HepG2 (cell line): Measurements from ENCODE around the gene NFIC. TPM values are rescaled to one million over a fixed set of nuclear protein-coding genes. Genes with fewer than 3 reads are reported as not detected.

Experiments used
- AGO1 ChIP-seq: fragments of 200-400 bp; formaldehyde crosslinking; IDR thresholded peaks from 2 replicates; pipeline ENCODE4 v1.6.1; 2017; ENCODE audit warnings: mild to moderate bottlenecking, low read depth, low read length, moderate library complexity; ENCODE audit not compliant: poor library complexity, severe bottlenecking
- ARNTL ChIP-seq: sonication (generic); formaldehyde crosslinking; IDR thresholded peaks from 2 replicates; pipeline ENCODE4 v1.4.0; 2020; ENCODE audit warnings: mild to moderate bottlenecking, missing genetic modification reagents
- FUBP1 ChIP-seq: sonication (generic); formaldehyde crosslinking; IDR thresholded peaks from 2 replicates; pipeline ENCODE4 v1.5.1; 2020; ENCODE audit warnings: missing genetic modification reagents, mild to moderate bottlenecking, borderline replicate concordance
- POLR2A ChIP-seq, 2 experiments: IDR thresholded peaks; 2 replicates each; pipeline ENCODE4 v1.6.1; 2011; ENCODE audit warnings: low read depth in 2 of 2, low read length in 2 of 2, mild to moderate bottlenecking in 1 of 2, moderate library complexity in 1 of 2; ENCODE audit not compliant: insufficient read depth in 1 of 2
- RBAK ChIP-seq: sonication (generic); formaldehyde crosslinking; IDR thresholded peaks from 2 replicates; pipeline ENCODE4 v1.5.1; 2020; ENCODE audit warnings: mild to moderate bottlenecking, missing genetic modification reagents
- RBFOX2 ChIP-seq: fragments of 200-400 bp; formaldehyde crosslinking; IDR thresholded peaks from 2 replicates; pipeline ENCODE4 v1.6.1; 2017; ENCODE audit warnings: low read depth, mild to moderate bottlenecking, low read length
- RNF219 ChIP-seq: sonication (generic); formaldehyde crosslinking; IDR thresholded peaks from 2 replicates; pipeline ENCODE4 v1.5.0; 2020; ENCODE audit warnings: mild to moderate bottlenecking, missing genetic modification reagents
- TBX2 ChIP-seq: sonication (generic); formaldehyde crosslinking; IDR thresholded peaks from 2 replicates; pipeline ENCODE4 v1.5.0; 2020; ENCODE audit warnings: missing genetic modification reagents, mild to moderate bottlenecking, borderline replicate concordance
- TCF7 ChIP-seq: sonication (generic); IDR thresholded peaks from 2 replicates; pipeline ENCODE4 v1.6.1; 2016; ENCODE audit warnings: antibody characterized with exemption, low read depth
- ZBTB25 ChIP-seq: IDR thresholded peaks from 2 replicates; pipeline ENCODE4 v1.6.1; 2018; ENCODE audit warnings: missing genetic modification reagents
- ZMYM2 ChIP-seq: sonication (generic); formaldehyde crosslinking; IDR thresholded peaks from 2 replicates; pipeline ENCODE4 v1.8.0; 2022; ENCODE audit warnings: mild to moderate bottlenecking, missing genetic modification reagents
- ZNF761 ChIP-seq: sonication (generic); formaldehyde crosslinking; conservative IDR thresholded peaks from 2 replicates; pipeline ENCODE4 v1.4.0; 2020; ENCODE audit warnings: mild to moderate bottlenecking, missing genetic modification reagents
- ZNF790 ChIP-seq: sonication (generic); formaldehyde crosslinking; IDR thresholded peaks from 2 replicates; pipeline ENCODE4 v1.8.0; 2022; ENCODE audit warnings: missing genetic modification reagents, mild to moderate bottlenecking, borderline replicate concordance
- polyA plus RNA-seq, 8 experiments: library from polyadenylated mRNA; depleted of rRNA in 3 of 8; stranded (reverse) in 7 of 8; unstranded in 1 of 8; fragments of >200 nt; fragmentation: Illumina TruSeq in 4 of 8; extraction: Trizol in 4 of 8; gene quantifications; 2 replicates each; pipeline versions ENCODE4 v1.2.1 to v1.2.3, GENCODE V29; 2011 to 2016; ENCODE audit warnings: low read depth in 4 of 8, missing spikeins in 1 of 8, mixed read lengths in 1 of 8; ENCODE audit not compliant: insufficient read depth in 1 of 8
- total RNA-seq, 5 experiments: library from RNA; depleted of rRNA; stranded (reverse); fragments of >200 nt; fragmentation: Illumina TruSeq; extraction: Trizol; gene quantifications; 2 replicates each; pipeline ENCODE4 v1.2.3, GENCODE V29; 2016; ENCODE audit warnings: low read depth in 1 of 5
- TF ChIP-seq, protein P1 (sequence below): sonication (generic); formaldehyde crosslinking; IDR thresholded peaks from 2 replicates; pipeline ENCODE4 v1.5.0; 2020; ENCODE audit warnings: mild to moderate bottlenecking, missing genetic modification reagents, borderline replicate concordance

Gene NFIC
- total and polyA plus RNA-seq, 2 of the 13 experiments (the other 11 are each of a cell fraction or from before 2014, with no cell fraction given): 1.3 to 2.5 TPM

DNA sequence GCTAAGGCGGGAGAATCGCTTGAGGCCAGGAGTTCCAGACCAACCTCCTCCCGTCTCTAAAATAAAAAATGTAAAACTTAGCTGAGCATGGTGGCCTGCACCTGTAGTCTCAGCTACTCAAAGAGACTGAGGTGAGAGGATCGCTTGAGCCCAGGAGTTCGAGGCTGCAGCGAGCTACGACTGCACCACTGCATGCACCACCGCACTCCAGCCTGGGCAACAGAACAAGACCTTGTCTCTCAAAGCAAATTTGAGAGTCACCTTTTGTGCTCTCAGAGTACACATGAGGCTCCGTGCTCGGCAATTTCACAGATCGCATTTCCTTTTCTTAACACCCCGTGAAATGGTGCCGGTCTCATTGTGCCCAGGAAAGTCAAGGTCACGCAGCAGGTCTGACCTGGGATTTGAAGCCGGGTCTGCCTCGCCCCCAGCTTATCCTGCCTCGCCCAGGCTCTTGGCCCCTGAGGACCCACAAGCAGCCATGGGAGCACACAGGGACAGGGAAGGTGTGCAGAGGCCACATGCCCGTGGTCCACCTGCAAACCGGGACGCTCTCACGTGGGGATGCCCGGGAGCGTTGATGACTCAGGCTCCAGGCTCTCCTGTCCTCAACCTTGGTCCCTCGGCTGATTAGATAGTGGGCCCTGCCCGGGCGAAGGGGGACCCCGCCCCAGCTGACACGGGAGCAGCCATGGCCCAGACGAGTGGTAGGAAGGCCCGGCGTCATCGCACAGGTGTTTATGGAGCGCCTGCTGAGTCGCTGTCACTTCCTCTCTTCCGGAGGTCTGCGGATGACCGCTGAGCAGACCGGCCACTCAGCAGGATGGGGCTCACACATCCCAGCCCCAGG lies 115.1 kb downstream of the NFIC start (continued):
- TF ChIP-seq, protein P1, sequence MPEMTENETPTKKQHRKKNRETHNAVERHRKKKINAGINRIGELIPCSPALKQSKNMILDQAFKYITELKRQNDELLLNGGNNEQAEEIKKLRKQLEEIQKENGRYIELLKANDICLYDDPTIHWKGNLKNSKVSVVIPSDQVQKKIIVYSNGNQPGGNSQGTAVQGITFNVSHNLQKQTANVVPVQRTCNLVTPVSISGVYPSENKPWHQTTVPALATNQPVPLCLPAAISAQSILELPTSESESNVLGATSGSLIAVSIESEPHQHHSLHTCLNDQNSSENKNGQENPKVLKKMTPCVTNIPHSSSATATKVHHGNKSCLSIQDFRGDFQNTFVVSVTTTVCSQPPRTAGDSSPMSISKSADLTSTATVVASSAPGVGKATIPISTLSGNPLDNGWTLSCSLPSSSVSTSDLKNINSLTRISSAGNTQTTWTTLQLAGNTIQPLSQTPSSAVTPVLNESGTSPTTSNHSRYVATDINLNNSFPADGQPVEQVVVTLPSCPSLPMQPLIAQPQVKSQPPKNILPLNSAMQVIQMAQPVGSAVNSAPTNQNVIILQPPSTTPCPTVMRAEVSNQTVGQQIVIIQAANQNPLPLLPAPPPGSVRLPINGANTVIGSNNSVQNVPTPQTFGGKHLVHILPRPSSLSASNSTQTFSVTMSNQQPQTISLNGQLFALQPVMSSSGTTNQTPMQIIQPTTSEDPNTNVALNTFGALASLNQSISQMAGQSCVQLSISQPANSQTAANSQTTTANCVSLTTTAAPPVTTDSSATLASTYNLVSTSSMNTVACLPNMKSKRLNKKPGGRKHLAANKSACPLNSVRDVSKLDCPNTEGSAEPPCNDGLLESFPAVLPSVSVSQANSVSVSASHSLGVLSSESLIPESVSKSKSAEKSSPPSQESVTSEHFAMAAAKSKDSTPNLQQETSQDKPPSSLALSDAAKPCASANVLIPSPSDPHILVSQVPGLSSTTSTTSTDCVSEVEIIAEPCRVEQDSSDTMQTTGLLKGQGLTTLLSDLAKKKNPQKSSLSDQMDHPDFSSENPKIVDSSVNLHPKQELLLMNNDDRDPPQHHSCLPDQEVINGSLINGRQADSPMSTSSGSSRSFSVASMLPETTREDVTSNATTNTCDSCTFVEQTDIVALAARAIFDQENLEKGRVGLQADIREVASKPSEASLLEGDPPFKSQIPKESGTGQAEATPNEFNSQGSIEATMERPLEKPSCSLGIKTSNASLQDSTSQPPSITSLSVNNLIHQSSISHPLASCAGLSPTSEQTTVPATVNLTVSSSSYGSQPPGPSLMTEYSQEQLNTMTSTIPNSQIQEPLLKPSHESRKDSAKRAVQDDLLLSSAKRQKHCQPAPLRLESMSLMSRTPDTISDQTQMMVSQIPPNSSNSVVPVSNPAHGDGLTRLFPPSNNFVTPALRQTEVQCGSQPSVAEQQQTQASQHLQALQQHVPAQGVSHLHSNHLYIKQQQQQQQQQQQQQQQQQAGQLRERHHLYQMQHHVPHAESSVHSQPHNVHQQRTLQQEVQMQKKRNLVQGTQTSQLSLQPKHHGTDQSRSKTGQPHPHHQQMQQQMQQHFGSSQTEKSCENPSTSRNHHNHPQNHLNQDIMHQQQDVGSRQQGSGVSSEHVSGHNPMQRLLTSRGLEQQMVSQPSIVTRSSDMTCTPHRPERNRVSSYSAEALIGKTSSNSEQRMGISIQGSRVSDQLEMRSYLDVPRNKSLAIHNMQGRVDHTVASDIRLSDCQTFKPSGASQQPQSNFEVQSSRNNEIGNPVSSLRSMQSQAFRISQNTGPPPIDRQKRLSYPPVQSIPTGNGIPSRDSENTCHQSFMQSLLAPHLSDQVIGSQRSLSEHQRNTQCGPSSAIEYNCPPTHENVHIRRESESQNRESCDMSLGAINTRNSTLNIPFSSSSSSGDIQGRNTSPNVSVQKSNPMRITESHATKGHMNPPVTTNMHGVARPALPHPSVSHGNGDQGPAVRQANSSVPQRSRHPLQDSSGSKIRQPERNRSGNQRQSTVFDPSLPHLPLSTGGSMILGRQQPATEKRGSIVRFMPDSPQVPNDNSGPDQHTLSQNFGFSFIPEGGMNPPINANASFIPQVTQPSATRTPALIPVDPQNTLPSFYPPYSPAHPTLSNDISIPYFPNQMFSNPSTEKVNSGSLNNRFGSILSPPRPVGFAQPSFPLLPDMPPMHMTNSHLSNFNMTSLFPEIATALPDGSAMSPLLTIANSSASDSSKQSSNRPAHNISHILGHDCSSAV (CRISPR knock-in tag): peak; percentile 94; the same call in 1 of the 2 replicates
- no peak for TF ChIP-seq RBFOX2
- TF ChIP-seq RBAK (CRISPR knock-in tag): no peak; the same call in 1 of the 2 replicates
- TF ChIP-seq ZMYM2 (CRISPR knock-in tag): 0 out of 2 replicates have a peak, but pooled peaks have one; percentile 25
- TF ChIP-seq ZNF790: peak; percentile 96; the same call in 1 of the 2 replicates
- no peak for TF ChIP-seq FUBP1
- no peak for TF ChIP-seq TCF7
- no peak for TF ChIP-seq ARNTL
- TF ChIP-seq ZNF761 (CRISPR knock-in tag): 0 out of 2 replicates have a peak, but pooled peaks have one; percentile 64
- TF ChIP-seq POLR2A (IDR thresholded peaks at IDR 0.05; ENCODE audit: insufficient read depth in 1 of 2, low read depth in 2 of 2, low read length in 2 of 2): no peak
- no peak for TF ChIP-seq RNF219 (CRISPR knock-in tag)
- peak; percentile 80; the same call in 1 of the 2 replicates for TF ChIP-seq TBX2 (CRISPR knock-in tag)
- TF ChIP-seq AGO1: no peak
- TF ChIP-seq ZBTB25 (CRISPR knock-in tag): no peak
